Smooth muscle cell of the brain vasculature (primary cell): ENCODE data around the gene ARHGAP6.
"Not testable (repeated sequence)": the region's sequence is repeated elsewhere in the genome, so short reads cannot be mapped to it uniquely, and the experiment has no call there.

Experiments
- DNase-seq: peaks from one replicate; pipeline ENCODE4 v3.0.0-alpha.2; 2012; ENCODE audit warnings: low read depth, low spot score

ARHGAP6 gene

GRCh38 chrX:11399489-11400094, 266.1 kb downstream of the ARHGAP6 start:
- DNase-seq, result no peak

- no peak for DNase-seq
These were observed 266.9 kb downstream of the ARHGAP6 start for GRCh38 chrX:11398785-11399184.

- no peak for DNase-seq
These were observed 267.6 kb downstream of the ARHGAP6 start for GRCh38 chrX:11398139-11398538.

DNA sequence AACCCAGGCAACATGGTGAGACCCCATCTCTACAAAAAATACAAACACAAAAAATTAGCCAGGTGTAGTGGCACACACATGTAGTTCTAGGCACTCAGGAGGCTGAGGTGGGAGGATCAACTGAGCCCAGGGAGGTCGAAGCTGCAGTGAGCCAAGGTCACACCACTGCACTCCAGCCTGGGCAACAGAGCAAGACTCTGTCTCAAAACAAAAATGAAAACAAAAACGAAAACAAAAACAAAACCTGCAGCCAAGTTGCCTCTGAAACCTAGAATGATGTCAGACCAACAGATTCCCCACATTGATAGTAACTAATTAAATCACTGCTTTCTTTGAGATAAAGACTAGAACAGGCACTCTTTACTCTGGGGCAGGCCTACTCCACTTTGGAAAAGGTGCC, 268.0 kb downstream of the ARHGAP6 start:
- DNase-seq, result no peak

DNA sequence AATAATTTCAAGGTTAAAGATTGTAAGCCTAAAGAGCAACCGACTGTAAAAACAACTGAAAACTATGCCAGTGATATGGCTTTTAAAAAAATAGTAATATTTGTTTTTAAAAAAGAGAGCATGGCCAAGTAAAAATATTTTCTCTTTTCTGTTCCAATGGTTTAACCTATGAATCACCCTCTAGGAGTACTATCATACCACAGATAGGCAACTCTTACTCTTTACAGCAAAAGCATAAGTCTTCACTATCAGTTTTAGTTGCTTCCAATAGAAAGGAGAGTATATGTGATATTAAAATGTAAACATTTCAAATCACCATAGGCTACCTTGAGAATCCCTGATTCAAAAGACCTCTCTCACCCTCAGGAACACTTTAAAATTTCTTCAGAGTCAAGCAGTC, 269.9 kb downstream of the ARHGAP6 start:
- DNase-seq, result no peak

GRCh38 chrX:11393949-11394654, 271.6 kb downstream of the ARHGAP6 start:
- no peak for DNase-seq

GRCh38 chrX:11386812-11387211, 278.9 kb downstream of the ARHGAP6 start:
- no peak for DNase-seq

DNA sequence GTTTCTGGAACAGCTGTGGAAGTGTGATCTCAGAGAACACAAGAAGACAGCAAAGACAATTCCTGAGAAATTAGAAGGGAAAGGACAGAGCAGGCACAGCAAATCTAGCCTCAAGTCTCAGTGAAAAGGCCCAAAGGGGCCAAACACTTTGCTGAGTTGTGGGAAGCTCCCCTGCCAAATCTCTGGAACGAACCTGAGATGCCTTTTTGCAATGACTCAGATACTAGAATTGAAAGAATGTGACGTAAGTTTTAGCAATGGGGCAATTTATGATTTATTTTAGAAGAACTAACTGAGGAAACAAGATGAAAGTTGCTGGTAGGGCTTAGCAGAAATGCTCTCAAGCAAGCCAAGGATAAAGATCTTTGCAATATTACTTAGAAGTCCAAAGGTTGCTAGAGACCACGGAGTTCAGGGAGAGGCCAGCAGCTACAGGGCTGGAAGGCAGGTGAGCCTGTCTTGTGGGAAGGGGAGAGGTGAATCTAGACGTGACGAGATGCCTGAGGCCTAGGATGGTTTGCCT, 279.7 kb downstream of the ARHGAP6 start:
- no peak for DNase-seq

DNA sequence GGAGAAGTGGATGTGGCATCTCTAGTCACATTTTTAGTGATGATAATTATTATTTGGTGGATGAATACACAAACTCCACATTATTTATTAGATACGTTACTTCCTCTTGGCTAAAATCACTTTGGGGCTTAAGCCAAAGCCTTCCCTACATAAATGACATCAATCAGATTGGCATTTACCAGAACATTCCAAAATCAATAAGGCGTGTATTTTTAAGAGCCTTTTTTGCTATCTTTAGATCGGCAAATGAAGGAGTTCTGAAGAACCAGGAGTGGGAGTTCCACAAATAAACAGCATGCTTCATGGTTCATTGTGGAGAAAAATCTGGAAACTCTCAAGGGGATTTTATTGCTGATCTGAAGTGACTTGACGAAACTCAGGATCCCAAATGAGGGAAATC, 282.8 kb downstream of the ARHGAP6 start:
- no peak for DNase-seq

- DNase-seq, result no peak
These were observed 284.3 kb downstream of the ARHGAP6 start for GRCh38 chrX:11381464-11381863.

DNA sequence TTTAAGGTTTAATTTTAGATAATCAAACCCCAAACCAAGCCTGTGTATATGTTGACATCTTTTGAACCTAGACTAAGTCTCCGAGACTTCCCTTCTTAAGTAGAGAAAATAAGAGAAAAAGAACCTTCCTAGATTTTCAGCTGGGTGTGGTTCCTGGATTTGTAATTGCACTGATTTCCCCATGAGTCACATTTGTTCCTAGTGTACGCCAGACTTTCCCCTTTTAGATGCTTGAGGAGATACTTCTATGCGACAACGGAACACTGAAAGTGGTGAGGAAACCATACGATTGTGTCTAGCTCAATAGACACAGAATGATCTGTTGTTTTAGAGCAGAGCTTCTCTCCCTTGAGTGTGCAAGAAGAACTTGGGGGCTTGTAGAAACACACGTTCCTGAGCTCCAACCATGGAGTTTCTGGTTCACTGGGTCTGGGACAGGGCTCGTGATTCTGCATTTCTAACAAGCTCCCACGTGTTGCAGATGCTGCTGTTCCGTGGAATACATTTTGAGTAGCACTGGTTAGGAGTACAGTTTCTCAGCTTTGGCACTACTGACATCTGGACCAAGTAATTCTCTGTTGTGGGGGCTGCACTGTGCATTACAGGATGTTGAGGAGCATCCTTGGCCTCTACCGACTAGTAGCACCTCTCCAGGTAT, 285.4 kb downstream of the ARHGAP6 start:
- no peak for DNase-seq

DNA sequence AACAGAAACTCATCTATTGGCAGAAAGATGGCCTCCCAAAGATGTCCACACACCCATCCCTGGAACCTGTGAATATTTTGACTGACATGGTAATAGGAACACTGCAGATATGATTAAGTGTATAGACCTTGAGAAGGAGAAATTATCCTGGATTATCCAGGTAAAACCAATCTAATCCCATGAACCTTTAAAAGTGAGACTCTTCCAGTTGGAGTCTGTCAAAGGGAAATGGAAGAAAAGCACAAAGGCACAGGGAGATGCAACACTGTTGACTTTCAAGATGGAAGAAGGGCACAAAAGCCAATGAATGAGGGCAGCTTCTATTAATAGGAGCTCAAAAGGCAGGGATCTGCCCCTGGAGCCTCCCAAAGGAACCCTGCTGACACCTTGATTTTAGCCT, 289.6 kb downstream of the ARHGAP6 start:
- DNase-seq, result no peak

GRCh38 chrX:11375614-11376119, 290.1 kb downstream of the ARHGAP6 start:
- DNase-seq, result no peak

DNA sequence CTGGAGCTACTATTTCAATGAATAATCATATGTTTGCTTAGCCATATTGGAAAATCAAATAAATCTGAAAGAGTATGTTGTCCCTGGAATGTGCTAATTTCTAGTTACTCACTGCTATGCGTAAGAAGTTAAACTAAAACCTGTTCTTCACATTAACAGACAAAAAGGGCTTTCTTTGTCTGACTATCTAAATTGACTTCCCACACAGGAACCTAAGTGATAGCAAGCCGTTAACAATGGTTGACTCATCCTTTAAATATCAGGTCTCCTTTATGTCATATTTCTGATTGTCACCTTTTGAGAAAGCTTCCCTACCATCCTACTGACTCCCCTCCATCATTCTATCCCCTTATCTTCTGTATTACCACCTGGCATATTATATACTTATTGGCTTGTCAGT, 291.1 kb downstream of the ARHGAP6 start:
- no peak for DNase-seq

DNA sequence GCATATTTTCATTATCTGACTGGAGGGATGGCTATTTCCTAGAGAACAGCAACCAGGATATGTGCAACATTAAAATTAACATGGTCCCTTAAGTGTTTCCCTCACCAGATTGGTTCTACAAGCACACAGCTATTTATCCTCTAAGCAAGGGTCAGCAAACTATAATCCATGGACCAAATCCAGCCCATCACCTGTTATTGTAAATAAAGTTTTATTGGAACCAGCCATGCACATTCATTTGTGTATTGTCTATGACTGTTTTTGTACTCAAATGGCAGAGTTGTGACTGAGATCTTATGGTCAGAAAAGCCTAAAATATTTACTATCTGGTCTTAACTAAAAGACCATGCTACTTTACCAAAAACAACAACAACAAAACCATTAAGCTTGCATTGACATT, 294.6 kb downstream of the ARHGAP6 start:
- DNase-seq, result no peak

DNA sequence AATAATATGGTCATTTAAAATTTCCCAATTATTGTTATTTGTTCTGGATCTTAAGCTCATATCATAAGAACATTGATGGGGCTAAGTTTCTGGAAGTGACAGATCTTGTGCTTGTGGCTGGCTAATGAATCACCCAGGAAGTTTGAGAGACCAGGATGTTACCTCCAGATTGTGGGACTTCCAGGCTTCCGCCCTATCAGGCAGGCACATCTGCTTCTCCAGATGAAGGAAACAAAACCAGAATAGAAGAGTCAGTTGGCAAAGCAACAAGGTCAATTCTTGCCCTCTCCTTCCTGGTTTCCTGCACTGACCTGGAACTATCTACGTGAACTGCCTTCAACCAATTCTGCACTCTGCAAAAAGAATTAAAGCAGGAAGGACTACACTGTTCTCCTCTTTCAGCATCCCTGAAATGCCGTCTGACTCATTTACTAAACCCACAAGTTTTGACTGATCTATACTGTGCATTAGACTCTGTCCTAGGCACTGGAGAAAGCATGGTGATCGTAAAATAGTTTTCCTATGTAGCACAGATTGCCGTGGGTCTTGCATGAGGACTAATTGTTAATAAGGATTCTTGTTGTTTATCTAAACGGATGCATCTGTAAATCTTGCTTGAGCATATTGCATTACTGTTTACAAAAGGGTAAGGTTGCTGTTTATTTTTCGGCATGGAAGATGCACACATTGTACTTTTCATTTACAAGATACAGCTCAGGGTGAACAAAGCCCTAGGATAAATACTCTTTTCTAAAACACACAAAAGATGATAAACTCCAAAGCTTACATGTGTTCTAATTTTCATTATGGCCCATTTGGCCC, 297.9 kb downstream of the ARHGAP6 start:
- no peak for DNase-seq

GRCh38 chrX:11366998-11367595, 298.6 kb downstream of the ARHGAP6 start:
- no peak for DNase-seq

DNA sequence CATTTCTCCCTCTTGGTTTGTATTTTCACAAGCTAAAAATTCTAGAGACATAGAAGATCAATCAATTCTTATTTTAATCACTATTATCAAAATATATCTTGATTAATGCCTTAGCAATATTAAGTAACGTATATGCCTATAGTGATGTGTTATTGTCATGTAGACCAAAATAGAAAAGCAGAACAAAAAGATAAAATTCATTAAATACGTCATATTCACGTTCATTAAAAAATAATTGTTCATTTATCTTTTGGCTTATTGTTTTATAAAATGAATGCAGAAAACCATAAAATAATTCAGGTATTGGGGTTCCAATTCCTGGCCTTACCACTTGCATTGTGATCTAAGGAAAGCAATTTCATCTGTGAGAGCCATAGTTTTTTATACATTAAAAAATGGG, 300.3 kb downstream of the ARHGAP6 start:
- DNase-seq, result no peak

- DNase-seq, result no peak
These were observed 300.9 kb downstream of the ARHGAP6 start for GRCh38 chrX:11364835-11365234.

GRCh38 chrX:11363825-11364224, 301.9 kb downstream of the ARHGAP6 start:
- not testable (repeated sequence) for DNase-seq

DNA sequence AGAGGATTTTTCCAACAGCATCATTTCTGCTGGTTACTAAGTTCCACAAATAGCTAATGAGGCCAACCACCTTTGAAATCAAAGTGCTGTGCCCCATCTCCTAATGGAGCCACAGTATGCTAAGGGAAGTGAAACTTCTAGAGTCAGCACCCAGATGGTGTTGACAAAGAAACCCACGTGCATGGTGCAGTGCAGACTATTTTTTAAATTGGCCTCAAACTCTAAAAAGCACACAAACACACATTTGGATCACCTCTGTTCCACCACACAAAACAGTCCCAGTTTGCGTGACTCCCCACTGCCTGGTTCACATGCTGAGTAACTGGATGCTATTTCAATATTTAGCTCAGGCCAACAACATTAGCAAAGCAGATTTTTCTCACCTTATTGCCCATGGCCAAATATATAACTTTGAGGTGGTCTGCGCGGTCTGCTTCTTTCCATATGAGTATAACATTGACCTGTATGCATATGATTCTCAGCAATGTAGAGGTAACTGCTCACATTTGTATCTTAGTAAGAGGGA, 302.6 kb downstream of the ARHGAP6 start:
- DNase-seq, result no peak
